OCI-M2 (cell line): Measurements from ENCODE around the gene COA7.

Experiments used
- DNase-seq: peaks from one replicate; lab custom pipeline; 2025; ENCODE audit not compliant: unreplicated experiment; lab: John Stamatoyannopoulos, UW

Gene COA7

GRCh38 chr1:52673513-52673912 is 24.6 kb downstream of the COA7 start:
- DNase-seq, result no peak

DNA sequence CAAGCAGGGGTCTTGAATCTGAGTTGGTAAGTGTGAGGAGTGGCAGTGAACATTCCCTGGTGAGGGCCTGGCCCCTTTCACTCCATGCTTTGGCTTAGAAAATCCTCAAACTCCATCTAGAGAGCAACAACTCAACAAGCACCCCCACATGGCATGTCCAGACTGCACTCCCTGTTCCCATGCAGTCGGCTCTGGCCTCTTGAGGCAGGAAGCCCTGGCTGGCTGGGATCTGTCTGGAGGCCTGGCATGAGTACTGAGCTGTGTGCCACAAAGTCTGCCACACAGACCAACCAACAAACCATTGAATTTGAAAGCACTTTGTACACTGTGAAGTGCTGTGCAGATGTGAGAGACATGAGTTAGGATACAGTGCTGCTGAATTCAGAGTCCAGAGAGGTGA is 25.2 kb downstream of the COA7 start:
- no peak for DNase-seq

- no peak for DNase-seq
Measured at GRCh38 chr1:52670604-52671003, 27.5 kb downstream of the COA7 start.

DNA sequence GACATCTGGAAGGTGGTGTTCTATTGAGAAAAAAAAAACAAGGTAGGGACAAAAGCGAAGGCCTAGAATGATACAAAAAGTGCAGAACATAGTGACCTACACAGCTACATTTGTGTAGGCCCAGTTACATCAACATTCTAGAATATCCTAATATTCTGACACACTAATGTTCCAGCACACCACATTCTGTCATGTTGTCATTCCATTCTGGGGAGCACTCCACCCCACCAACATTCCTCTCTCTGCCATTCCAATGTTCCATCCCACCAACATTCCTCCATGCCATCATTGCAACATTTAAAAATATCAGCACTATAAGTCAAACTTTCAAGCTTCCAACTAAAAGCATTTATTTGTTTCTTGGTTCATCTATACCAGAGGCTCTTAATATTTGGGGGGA is 28.5 kb downstream of the COA7 start:
- no peak for DNase-seq

DNA sequence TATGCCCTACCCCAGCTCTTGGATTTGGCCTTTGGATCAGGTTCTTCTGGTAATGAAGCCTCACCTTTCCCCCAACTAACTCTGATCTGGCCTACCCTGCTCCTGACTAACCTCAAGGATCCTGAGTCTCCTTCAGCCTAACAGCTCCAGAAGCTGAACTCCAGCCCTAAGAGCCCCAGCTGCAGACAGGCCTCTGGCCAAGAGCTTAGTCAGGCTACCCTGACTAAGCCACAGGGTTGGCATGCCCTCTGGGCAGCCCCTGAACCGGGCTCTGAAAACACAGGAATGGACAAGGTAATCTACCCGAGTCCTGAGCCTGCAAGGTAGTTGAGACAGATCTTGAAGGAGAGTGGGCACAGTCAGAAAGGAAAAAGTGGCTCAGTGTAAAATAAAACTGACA is 29.4 kb downstream of the COA7 start:
- DNase-seq, result no peak

GRCh38 chr1:52667984-52668383 is 30.2 kb downstream of the COA7 start:
- no peak for DNase-seq

GRCh38 chr1:52667290-52667689 is 30.9 kb downstream of the COA7 start:
- no peak for DNase-seq

- no peak for DNase-seq
Measured at GRCh38 chr1:52665006-52665941, 32.9 kb downstream of the COA7 start.

DNA sequence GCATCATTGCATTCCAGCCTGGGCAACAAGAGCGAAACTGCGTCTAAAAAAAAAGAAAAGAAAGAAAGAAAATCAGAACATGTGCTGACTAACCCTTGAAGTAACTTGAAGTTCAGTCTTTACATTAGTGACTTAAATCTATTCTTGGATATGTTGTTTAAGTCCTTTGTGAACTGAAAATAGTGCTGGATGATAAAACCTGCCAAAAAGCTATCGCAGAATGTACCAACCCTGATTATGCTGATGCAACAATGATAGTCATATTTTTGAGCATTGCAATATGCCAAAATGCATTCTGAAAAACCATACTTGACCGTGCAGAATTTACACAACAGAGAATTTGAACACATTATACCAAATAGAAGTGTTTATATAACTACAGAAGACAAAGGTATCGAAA is 34.4 kb downstream of the COA7 start:
- no peak for DNase-seq

DNA sequence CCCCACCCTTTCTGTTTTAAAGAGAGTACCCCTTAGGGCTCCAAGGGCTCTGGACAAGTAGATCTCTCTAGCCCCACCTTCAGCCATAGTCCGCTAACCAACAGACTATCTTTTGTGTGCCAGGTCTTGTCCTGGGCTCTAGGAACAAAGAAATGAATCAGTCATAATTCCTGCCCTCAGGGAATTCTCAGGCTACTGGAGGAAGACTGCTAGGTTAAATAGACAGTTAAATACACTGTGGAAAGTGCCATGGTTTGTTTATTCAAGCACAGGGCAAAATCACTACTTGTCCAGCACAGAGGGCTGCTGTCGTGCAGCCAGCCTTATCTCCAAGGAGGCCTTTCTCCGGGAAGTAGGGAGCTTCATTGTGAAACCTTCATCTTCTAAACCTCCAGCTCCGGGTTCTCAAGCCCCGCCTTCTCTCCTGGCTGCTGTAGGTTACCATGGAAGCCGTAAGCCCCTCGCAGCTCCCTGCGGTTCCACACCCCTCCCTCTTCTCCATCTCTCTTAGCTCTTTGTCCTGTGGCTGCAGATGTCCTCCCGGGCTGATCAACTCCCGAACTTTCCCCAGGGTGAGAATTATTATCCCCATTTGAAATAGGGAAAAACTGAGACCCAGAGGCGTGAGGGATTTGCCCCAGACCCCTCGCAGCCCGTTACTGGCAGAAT is 35.4 kb downstream of the COA7 start:
- DNase-seq, result no peak

DNA sequence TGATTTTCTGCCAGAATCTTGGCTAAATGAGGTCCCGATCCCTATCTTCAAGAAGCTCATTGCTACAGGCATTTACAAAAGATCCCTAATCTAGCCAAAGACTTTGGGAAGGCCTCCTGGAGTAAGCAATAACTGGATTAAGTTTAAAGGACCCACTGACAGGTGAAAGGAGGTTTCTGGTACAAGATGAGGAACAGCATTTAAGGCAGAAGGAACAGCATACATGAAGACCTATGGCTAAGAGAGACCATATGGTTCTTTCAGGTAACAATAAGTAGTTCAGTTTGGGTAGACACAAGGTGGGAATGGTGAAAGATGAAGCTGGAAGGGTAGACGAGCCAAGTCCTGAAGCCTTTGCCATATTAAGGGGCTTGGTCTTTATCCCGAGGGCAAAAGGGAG is 37.3 kb downstream of the COA7 start:
- no peak for DNase-seq

DNA sequence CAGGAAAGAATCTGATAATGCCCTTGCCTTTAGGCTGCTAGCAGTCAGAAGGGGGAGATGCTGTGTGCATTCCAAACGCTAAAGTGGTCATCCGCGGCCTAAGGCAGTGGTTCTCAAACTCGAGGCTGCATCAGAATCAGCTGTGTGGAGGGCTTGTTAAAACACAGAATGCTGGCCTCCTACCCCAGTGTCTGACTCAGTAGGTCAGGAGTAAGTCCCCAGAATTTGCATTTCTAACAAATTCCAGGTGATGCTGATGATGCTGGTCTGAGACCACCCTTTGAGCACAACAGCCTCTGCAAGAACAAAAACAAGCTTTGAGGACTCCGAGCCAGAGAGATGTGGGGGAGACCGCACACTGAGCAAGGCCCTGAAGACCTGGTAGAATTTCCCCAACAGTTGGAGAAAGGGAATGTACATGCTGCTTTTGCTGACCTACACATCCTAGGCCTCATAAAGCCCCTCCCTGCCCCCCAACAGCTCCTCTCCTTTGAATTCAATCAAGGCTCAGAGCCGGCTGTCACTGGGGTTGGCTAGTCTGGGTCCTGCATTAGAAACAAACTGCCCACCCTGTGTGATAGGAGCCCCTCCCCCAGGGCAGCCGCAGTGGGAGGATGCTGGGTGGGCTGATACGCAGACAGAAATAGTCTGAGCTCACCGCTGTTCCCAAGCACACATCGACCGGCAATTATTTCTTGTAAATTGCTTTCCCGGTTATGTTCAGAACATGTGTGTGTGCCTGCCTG is 38.1 kb downstream of the COA7 start:
- no peak for DNase-seq

GRCh38 chr1:52659356-52659755 is 38.8 kb downstream of the COA7 start:
- no peak for DNase-seq

DNA sequence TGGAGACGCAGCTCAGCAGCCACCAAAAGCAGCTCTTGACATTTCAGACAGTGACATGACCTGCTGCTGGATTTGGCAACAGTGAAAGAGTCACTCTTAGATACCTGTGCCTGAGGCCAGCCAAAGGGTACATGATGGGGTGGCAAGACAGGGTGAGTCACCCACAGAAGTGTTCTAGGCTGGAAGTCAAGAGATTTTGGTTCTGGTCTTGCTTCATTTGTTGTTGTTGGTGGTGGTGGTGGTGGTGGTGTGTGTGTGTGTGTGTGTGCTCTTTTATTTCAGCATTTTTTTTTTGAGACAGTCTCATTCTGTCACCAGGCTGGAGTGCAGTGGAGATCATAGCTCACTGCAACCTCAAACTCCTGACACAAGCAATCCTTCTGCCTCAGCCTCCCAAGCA is 39.4 kb downstream of the COA7 start:
- no peak for DNase-seq

DNA sequence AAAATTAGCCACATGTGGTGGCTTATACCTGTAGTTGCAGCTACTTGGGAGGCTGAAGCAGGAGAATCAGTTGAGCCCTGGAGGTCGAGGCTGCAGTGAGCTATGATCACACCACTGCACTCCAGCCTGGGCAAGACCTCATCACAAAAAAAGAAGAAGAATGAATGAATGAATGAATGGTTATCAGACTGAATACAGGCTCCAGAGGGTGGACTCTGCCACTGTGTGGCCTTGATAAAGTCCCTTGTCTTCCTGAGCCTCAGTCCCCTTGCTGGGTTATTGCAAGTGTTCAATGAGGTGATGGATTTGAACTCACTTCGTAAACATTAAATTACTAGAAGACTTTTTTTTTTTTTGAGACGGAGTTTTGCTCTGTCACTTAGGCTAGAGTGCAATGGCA is 40.4 kb downstream of the COA7 start:
- no peak for DNase-seq

DNA sequence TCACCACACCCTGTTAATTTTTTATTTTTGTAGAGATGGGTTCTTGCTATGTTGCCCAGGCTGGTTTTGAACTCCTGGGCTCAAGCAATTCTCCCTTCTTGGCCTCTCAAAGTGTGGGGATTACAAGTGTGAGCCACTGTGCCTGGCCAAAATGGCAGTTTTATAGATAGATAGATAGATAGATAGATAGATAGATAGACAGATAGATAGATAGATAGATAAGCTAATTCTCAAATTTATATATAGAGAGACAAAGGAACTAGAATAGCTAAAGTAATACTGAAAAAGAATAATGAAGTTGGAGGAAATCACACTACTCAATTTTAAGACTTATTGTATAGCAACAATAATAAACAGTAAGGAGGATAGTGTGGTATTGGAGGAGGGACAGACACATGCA is 44.1 kb downstream of the COA7 start:
- DNase-seq, result no peak

DNA sequence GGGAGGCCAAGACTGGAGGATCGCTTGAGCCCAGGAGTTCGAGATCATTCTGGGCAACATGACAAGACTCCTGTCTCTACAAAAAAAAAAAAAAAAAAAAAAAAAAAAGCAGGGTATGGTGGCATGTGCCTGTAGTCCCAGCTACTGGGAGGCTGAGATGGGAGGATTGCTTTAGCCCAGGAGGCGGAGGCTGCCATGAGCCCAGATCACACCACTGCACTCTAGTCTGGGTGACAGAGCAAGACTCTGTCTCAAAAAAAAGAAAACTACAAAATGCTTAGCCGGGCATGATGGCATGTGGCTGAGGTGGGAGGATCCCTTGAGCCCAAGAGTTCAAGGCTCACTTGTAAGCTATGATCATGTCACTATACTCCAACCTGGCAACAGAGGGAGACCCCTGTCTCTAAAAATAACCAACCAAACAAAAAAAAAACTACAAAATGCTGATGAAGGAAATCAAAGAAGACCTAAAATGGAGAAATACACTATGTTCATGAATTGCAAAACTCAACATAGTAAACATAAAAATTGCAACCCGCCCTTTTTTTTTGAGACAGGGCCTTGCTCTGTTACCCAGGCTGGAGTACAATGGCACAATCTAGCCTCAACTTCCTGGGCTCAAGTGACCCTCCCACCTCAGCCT is 44.8 kb downstream of the COA7 start:
- no peak for DNase-seq

GRCh38 chr1:52651904-52652303 is 46.2 kb downstream of the COA7 start:
- DNase-seq, result no peak

DNA sequence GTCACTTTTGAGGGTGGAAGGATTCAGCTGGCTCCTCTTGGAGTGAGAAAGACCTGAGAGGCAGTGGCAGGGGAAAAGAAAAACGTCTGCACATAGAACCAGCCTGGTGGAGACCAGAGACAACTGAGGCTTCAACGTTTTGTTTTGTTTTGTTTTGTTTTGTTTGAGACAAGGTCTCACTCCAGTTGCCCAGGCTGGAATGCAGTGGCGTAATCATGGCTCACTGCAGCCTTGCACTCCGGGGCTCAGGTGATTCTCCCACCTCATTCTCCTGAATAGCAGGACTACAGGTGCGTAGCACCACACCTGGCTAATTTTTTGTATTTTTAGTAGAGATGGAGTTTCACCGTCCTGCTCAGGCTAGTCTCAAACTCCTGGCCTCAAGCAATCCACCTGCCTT is 52.9 kb downstream of the COA7 start:
- DNase-seq, result no peak

DNA sequence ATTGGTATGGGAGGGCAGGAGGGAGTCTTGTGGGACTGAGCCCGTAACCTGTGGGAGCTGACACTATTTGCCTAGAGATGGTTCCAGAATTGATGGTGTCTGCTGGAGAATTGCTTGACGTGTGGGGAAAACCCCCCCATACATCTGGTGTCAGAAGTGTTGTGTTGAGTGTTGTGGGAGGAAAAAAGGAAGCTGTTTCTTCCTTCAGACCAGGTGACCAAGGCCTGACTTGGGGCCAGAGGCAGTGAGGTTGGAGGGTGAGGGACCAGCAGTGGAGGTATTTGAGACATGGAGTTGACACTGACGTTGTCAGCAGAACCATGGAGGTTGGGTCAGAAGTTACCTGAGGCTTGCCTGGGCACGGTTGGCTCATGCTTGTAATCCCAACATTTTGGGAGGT is 56.8 kb downstream of the COA7 start:
- DNase-seq, result no peak

DNA sequence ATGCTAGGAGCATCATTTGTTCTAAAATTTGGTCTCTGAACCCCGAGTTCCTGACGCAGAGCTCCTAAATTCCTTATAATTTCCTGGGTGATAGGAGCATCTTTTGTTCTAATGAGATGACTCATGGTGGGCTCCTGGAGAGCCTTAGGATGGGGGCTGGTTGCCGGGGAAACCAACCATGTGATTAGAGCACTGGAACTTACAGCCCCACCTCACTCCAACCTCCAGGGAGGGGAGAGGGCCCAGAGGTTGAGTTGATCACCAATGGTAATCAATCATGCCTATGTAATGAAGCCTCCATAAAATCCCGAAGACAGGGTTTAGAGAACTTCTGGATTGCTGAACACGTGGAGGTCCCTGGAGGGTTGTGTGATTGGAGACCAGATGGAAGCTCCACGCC is 57.5 kb downstream of the COA7 start:
- no peak for DNase-seq
